Stomach (tissue), 9 donors: ENCODE data around the gene STIM2. TPM values are rescaled to one million over a fixed set of nuclear protein-coding genes. Genes with fewer than 3 reads are reported as not detected.

Experiments
- DNase-seq, 2 donors: peaks; one replicate each; pipeline versions ENCODE4 v3.0.0 to v3.0.0-alpha.2; 2013 to 2019
- H3K27ac ChIP-seq, 5 donors: fragments of 200-600 bp in 4 of 5; sonication (generic) in 4 of 5; one replicate each; pipeline ENCODE4 v1.5.1; 2013 to 2019; ENCODE audit warnings: mild to moderate bottlenecking in 1 of 5, moderate library complexity in 1 of 5
- H3K27me3 ChIP-seq, 3 donors: fragments of 200-600 bp; sonication (generic); one replicate each; pipeline ENCODE4 v1.5.1; 2017 to 2019; ENCODE audit warnings: mixed run types in 1 of 3
- H3K36me3 ChIP-seq, 4 donors: fragments of 200-600 bp; sonication (generic); 1 replicate in 3 of 4; 2 replicates in 1 of 4; pipeline ENCODE4 v1.5.1; 2016 to 2019
- H3K4me1 ChIP-seq, 4 donors: fragments of 200-600 bp; sonication (generic); one replicate each; pipeline ENCODE4 v1.5.1; 2016 to 2019
- H3K4me3 ChIP-seq, 4 donors: fragments of 200-600 bp; sonication (generic) in 3 of 4; one replicate each; pipeline ENCODE4 v1.5.1; 2016 to 2019; ENCODE audit warnings: mild to moderate bottlenecking in 1 of 4
- H3K9me3 ChIP-seq, 4 donors: fragments of 200-600 bp; sonication (generic); one replicate each; pipeline ENCODE4 v1.5.1; 2016 to 2019
- EP300 ChIP-seq: sonication (generic); formaldehyde crosslinking; IDR thresholded peaks from one replicate; pipeline ENCODE4 v1.6.1; 2017; ENCODE audit warnings: antibody characterized with exemption
- POLR2A ChIP-seq, 4 donors: fragments of 450-650 bp; IDR thresholded peaks; one replicate each; pipeline ENCODE4 v1.6.1; 2016; ENCODE audit warnings: antibody characterized with exemption in 4 of 4, control low read depth in 2 of 4, mild to moderate bottlenecking in 1 of 4, moderate library complexity in 1 of 4
- POLR2AphosphoS5 ChIP-seq, 3 donors: sonication (generic); formaldehyde crosslinking; IDR thresholded peaks; one replicate each; pipeline ENCODE4 v1.6.1; 2016; ENCODE audit warnings: antibody characterized with exemption in 3 of 3
- WGBS, 5 donors: extraction: QIAGEN DNeasy Blood & Tissue Kit in 3 of 5; methylation state at CpG; one replicate each; pipeline versions ENCODE4 v1.1.5 to v1.1.7; 2013 to 2018; 5-methylcytosine and 5-hydroxymethylcytosine counted together
- intact Hi-C: fragments of 100-400 bp; cut with DNase I; formaldehyde crosslinking; loops from one replicate; pipeline ENCODE4 v1.15.1; 2023; ENCODE audit warnings: low total_unique reads
- polyA plus RNA-seq, 3 donors: library from polyadenylated mRNA; stranded (reverse); fragments of 200-250 nt; gene quantifications; one replicate each; pipeline ENCODE4 v1.2.3, GENCODE V29; 2013
- total RNA-seq, 5 donors: library from RNA; depleted of rRNA; stranded (reverse); fragments of >200 nt; gene quantifications; one replicate each; pipeline versions ENCODE4 v1.1.0 to v1.2.3, GENCODE V29; 2014 to 2016
- TF ChIP-seq, protein P1 (sequence below), 7 experiments: fragments of 450-650 bp in 4 of 7; fragments of 200-600 bp in 3 of 7; sonication (generic) in 3 of 7; IDR thresholded peaks; one replicate each; pipeline ENCODE4 v1.5.1; 2016 to 2019; ENCODE audit warnings: antibody characterized with exemption in 7 of 7, control low read depth in 2 of 7, mild to moderate bottlenecking in 1 of 7
- donor health status: healthy with polysubstance abuse.
- donor health status: Bipolar disorder and iron deficiency.
- donor health status: healthy.

STIM2 gene
- total and polyA plus RNA-seq, 8 donors, result 4.4 to 32.7 (median 21.7) TPM

DNA sequence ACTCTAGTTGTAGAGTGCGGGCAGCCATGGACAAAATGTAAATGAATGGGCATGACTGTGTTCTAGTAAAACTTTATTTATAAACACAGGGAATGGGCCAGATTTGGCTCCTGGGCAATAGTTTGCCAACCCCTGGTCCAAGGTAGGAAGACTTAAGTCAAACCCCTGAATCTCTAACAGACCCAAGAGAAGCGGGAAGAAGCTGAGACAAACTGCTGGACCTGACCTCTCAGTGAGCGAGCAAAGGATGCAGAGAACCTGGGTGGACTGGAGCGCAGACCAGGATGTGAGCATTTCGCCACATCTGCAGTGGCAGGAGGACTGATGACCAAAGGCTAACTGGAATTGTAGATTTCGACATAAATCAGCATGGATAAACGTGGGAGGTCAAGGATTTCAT, 201.6 kb downstream of the STIM2 start:
- H3K27ac ChIP-seq, result no peak overlapping the region
- TF ChIP-seq, protein P1, sequence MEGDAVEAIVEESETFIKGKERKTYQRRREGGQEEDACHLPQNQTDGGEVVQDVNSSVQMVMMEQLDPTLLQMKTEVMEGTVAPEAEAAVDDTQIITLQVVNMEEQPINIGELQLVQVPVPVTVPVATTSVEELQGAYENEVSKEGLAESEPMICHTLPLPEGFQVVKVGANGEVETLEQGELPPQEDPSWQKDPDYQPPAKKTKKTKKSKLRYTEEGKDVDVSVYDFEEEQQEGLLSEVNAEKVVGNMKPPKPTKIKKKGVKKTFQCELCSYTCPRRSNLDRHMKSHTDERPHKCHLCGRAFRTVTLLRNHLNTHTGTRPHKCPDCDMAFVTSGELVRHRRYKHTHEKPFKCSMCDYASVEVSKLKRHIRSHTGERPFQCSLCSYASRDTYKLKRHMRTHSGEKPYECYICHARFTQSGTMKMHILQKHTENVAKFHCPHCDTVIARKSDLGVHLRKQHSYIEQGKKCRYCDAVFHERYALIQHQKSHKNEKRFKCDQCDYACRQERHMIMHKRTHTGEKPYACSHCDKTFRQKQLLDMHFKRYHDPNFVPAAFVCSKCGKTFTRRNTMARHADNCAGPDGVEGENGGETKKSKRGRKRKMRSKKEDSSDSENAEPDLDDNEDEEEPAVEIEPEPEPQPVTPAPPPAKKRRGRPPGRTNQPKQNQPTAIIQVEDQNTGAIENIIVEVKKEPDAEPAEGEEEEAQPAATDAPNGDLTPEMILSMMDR (IDR thresholded peaks at IDR 0.05), result no peak
- TF ChIP-seq POLR2AphosphoS5 (IDR thresholded peaks at IDR 0.05) (no peak), EP300 (no peak), POLR2A (IDR thresholded peaks at IDR 0.05) (no peak)
- no peaks in the 10 kb centered on the region for H3K36me3 ChIP-seq
- no peaks in the 10 kb centered on the region for H3K9me3 ChIP-seq
- H3K4me1 ChIP-seq, result no peaks in the 10 kb centered on the region
- intact Hi-C loops, result no loop called here
- DNase-seq, result no peak
- H3K4me3 ChIP-seq, result no peak overlapping the region
- 85 to 90% (median 88%) methylated on average over 7 of the region's 7 CpGs for WGBS, 5 donors
- H3K27me3 ChIP-seq, result peaks cover 0 to 4% (median 0%) of the 10 kb centered on the region in 3 donors

DNA sequence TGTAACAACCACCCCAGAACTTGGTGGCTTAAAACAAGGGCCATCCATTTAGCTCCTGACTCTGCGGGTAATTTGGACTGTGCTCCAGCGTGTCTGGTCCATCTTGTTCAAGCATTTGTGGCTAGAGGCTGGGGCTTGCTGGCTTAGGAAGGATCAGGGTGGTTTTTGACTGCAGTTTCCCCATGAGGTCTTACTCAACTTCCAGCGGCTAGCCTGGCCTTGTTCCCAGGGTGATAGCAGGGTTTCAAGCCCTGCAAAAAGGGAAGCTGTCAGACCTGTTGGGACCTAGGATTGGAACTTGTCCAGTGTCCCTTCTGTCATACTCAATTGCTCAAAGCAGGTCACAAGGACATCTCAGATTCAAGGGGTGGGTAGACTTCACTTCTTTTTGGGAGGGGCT, 205.9 kb downstream of the STIM2 start:
- no peak overlapping the region for H3K4me3 ChIP-seq
- no peaks in the 10 kb centered on the region for H3K9me3 ChIP-seq
- DNase-seq, result peak; percentile 30 to 43
- WGBS, 5 donors, result 60 to 86% (median 67%) methylated on average over 3 of the region's 3 CpGs
- peaks cover 0 to 4% (median 0%) of the 10 kb centered on the region in 3 donors for H3K27me3 ChIP-seq
- TF ChIP-seq, protein P1 (IDR thresholded peaks at IDR 0.05), result no peak
- no peak for TF ChIP-seq EP300
- H3K4me1 ChIP-seq, result no peaks in the 10 kb centered on the region
- H3K27ac ChIP-seq, result no peak overlapping the region
- intact Hi-C loops, result no loop called here
- no peaks in the 10 kb centered on the region for H3K36me3 ChIP-seq

GRCh38 chr4:27068151-27068867, 207.7 kb downstream of the STIM2 start:
- intact Hi-C loops, result no loop called here
- H3K27ac ChIP-seq, result no peak overlapping the region
- no peak for DNase-seq
- 43 to 61% (median 52%) methylated on average over 14 of the region's 14 CpGs for WGBS, 5 donors
- no peaks in the 10 kb centered on the region for H3K9me3 ChIP-seq
- H3K27me3 ChIP-seq, result peaks cover 0 to 4% (median 0%) of the 10 kb centered on the region in 3 donors
- no peak overlapping the region for H3K4me3 ChIP-seq
- H3K4me1 ChIP-seq, result no peaks in the 10 kb centered on the region
- H3K36me3 ChIP-seq, result no peaks in the 10 kb centered on the region
- TF ChIP-seq POLR2AphosphoS5 (IDR thresholded peaks at IDR 0.05) (no peak), EP300 (no peak), POLR2A (IDR thresholded peaks at IDR 0.05) (no peak)
- TF ChIP-seq, protein P1 (IDR thresholded peaks at IDR 0.05), result no peak
